NCI-H748 treated with DMSO at 0.1 percent for 48 hours (cell line): Measurements from ENCODE around the gene LRRC8E.

Experiments
- DNase-seq: peaks from one replicate; lab custom pipeline; 2025; lab: John Stamatoyannopoulos, UW

LRRC8E gene

DNA sequence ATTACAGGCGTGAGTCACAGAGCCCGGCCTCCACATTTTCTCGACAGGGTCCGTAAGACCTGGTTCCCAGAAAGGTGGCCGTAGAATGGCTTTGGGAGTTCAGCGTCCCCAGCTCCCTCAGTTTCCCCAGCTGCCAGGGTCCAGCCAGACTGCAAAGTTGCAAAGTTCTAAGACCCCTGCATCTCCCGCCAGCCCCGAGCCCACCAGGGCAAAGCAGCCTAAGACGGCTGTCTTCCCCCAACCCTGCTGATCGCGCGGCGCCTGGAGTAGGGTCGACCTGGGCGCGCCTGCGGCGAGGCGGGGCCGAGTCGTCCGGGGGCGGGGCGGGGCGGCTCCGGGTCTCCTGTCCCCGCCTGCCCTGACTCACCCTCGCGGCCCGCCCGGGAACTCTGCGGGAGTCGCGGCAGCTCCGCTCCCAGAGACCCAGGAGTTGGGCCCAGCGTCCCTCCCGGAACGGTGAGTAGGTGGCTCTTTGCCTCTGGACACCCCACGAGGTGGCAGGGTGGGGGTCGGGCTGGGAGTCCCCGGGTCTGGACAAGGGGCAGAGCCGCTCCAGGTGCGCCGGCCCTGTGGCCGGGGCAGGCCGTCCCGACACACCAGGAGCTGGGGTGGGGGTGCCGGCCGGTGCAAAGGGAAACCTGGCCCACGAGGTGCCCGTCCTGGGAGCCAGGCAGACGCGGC lies at the start of gene LRRC8E:
TSS of gene LRRC8E (plus strand) at position 366 of the 681 bp plus-strand sequence. CDS start 7,094 bp downstream, outside the sequence.
- no peak for DNase-seq

DNA sequence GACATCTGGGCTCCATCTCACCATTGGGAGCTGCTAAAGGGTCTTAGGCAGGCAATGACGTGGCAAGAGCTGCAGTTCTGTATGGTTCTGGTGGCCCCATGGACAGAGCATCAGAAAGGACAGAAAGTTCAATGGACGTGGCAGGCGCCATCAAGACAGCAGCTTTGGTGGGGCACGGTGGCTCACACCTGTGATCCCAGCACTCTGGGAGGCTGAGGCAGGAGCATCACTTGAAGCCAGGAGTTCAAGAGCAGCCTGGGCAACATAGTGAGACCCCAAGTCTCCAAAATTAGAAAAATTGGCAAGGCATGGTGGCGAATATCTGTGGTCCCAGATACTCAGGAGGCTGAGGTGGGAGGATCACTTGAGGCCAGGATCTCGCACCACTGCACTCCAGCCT lies 48.8 kb upstream of the LRRC8E start:
- DNase-seq: no peak

DNA sequence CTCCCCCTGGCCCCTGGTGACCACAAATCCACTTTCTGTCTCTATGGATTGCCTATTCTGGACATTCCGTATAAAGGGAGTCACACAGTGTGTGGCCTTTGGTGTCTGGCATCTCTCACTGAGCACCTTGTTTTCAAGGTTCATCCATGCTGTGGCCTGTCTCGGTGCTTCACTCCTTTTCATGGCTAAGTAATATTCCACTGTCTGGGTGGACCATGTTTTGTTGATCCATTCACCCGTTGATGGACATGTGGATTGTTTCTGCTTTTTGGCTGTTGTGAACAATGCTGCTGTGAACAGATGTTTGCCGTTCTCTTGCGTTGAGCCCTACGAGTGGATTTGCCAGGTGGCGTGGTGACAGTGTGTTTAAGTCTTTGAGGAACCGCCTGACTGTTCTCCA lies 47.7 kb upstream of the LRRC8E start:
- DNase-seq: no peak

- DNase-seq: no peak
Observed at GRCh38 chr19:7841751-7842660, 46.3 kb upstream of the LRRC8E start.

DNA sequence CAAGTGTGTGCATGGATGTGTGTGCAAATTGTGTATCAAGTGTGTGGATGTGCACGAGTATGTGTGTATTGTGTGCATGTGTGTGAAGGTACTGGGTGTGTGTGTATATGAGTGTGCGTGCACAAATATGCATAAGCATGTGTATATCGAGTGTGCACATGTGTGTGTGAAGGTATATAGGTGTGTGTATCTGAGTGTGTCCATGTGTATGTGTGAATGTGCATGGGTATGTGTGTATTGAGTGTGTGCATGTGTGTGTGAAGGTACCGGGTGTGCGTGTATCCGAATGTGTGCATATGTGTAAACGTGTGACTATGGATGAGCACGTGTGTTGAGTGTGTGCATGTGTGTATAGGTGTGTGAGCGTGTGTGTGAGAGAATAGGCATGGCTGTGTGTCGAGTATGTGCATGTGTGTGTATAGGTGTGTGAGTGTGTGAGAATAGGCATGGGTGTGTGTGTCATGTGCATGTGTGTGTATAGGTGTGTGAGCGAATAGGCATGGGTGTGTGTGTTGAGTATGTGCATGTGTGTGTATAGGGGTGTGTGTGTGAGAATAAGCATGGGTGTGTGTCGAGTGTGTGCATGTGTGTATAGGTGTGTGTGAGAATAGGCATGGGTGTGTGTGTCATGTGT lies 45.5 kb upstream of the LRRC8E start:
- DNase-seq: no peak

DNA sequence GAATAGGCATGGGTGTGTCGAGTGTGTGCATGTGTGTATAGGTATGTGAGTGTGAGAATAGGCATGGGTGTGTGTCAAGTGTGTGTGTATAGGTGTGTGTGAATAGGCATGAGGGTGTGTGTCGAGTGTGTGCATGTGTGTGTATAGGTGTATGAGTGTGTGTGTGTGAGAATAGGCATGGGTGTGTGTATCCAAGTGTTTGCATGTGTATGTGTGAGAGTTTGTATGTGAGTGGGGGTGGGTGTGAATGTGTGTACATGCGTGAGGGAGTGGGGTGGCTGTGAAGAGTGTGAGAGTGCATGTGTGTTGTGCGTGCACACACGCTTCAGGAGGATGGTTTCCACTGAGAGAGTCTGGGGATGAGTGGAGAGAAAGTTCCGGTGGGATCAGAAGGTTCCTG lies 44.8 kb upstream of the LRRC8E start:
- no peak for DNase-seq

- DNase-seq: no peak
Observed at GRCh38 chr19:7844405-7844804, 43.9 kb upstream of the LRRC8E start.

GRCh38 chr19:7844951-7845350 lies 43.4 kb upstream of the LRRC8E start:
- DNase-seq: no peak

- no peak for DNase-seq
Observed at GRCh38 chr19:7845390-7846154, 42.7 kb upstream of the LRRC8E start.

GRCh38 chr19:7846155-7846646 lies 42.1 kb upstream of the LRRC8E start:
- DNase-seq: no peak

GRCh38 chr19:7847664-7848063 lies 40.6 kb upstream of the LRRC8E start:
- no peak for DNase-seq

GRCh38 chr19:7848779-7849457 lies 39.4 kb upstream of the LRRC8E start:
- DNase-seq: no peak

DNA sequence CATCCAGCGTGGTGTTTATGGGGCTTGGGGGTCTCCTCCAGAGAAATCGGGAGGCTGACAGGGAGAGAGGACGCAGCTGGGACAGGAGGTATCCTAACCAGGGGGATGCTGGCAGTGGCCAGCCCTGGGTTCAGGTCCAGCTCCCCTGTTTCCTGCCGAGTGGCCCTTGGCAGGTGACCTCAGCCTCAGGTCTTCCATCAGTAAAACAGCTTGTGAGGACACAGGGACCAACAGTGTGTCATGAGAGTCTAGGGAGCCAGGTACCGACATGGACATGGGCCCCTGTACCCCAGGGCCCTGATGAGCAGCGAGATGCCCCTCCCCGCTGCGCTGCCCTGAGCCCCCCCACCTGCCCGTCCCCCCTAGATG lies 38.7 kb upstream of the LRRC8E start:
- DNase-seq: no peak

DNA sequence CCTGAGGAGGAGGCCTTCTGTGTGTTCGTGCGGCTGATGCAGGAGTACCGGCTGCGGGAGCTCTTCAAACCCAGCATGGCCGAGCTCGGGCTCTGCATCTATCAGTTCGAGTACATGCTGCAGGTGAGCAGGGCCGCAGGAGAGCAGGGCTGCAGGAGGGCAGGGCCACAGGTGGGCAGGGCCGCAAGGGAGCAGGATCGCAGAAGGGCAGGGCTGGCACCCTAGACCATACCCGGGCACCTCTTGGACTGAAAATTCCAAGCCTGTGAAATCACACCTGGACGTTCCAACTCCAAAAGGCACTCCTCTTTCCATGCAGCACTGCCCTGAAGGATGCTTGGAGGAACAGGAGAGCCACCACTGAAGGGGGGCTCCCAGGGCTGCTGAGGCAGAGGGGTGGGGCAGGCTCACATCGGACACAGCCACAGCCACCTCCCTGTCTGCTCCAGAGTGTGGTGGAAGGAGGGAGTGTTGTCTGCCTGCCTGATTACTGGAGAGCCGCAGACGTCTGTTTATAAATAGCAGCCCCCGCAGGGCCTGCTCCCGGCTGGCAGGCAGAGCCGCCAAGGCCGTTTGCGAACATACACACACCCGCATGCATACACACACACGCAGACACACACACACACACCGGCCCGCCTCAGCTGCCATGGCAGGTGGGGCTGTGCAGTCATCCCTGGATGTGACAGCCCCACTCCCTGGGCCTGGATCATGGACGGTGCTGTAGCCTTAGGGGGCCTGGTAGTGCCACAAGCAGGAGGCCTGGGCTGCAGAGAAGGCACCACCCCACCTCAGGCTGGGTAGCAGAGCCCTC lies 38.1 kb upstream of the LRRC8E start:
- DNase-seq: no peak

DNA sequence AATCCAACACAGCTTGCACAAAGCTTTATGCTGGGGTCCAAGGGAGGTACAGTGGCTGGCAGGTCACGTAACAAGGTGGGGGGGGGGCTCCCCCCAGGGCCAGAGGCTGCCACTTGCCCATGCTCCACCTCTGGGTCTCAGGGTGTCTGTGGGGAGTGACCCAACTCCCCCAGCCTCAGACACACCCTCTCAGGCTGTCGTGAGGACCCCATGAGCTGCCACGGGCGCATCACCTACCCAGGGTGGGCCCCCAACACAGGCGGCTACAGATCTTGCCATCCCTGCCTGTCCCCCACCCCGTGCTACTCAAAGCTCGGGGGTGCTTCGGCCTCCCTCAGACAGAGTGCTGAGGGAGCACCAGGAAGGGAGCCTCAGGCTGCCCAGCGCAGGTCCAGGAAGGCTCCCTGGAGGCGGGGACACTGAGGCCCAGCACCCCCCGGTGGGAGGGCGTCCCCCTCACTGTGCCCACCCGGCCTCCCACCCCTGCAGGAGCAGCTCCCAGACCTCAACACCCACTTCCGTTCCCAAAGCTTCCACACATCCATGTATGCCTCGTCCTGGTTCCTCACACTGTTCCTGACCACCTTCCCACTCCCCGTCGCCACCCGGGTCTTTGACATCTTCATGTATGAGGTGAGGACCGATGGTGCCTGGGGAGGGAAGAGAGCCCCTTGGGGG lies 37.2 kb upstream of the LRRC8E start:
- DNase-seq: no peak

DNA sequence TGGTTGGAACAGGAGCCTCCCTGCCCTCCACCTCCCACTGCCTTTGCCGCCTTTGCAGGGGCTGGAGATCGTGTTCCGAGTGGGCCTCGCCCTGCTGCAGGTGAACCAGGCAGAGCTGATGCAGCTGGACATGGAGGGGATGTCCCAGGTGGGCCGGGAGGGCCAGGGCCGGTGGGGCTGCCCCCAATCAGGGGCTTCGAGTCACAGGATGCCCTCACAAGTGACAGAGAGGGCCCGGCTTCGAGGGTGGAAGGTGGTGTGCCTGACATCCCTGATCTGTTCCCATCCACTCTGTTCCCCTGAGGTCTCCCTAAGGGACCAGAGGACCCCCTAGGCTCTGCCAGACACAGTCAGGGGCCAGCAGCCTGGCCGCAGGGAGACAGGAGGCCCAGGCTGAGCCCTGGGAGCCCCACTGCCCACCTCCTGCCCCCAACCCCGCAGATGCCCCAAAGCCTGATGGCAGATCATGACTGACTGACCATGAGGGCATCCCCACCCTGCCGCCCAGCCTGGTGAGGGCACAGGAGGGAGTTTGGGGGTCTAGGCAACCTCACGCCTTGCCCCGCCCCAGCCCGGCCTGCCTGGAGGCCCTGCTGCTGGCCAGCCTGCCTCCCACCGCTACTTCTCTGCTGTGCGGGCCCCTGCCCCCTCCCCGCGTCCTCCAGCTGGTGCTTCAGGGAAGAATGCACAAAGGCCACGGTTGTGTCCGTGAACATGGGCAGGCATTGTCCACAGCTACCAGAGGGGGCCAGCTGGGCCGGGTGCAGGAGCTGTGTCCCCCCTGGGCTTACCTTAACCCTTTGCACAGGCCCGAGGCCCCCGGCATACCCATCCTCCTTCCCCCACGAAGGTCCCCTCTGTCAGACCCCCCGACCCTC lies 36.4 kb upstream of the LRRC8E start:
- DNase-seq: no peak

- peak; percentile 39 for DNase-seq
Observed at GRCh38 chr19:7852851-7853769, 35.2 kb upstream of the LRRC8E start.

- DNase-seq: no peak
Observed at GRCh38 chr19:7853770-7854128, 34.6 kb upstream of the LRRC8E start.
